Natural killer cell (primary cell): ENCODE measurements around the gene CCDC190. TPM values are rescaled to one million over a fixed set of nuclear protein-coding genes. Genes with fewer than 3 reads are reported as not detected.

Source experiments
- ATAC-seq, 3 donors: fragments of 150-1000 bp in 2 of 3; fragments of 200-7000 bp in 1 of 3; cut with Tn5 transposase; 1 replicate in 1 of 3; 2 replicates in 2 of 3; pipeline ENCODE4 v1.10.0; 2021; ENCODE audit warnings: mild to moderate bottlenecking in 2 of 3, moderate library complexity in 2 of 3
- DNase-seq, 2 donors: peaks; one replicate each; pipeline versions ENCODE4 v3.0.0 to v3.0.0-alpha.2; 2013 to 2021; ENCODE audit warnings: mixed read lengths in 1 of 2
- H3K27ac ChIP-seq: one replicate; pipeline ENCODE4 v1.5.1; 2013; ENCODE audit warnings: mild to moderate bottlenecking, low read length
- H3K27me3 ChIP-seq: one replicate; pipeline ENCODE4 v1.6.1; 2013; ENCODE audit warnings: low read length; ENCODE audit not compliant: control insufficient read depth, insufficient read depth
- H3K36me3 ChIP-seq: one replicate; pipeline ENCODE4 v1.6.1; 2013; ENCODE audit warnings: low read length; ENCODE audit not compliant: control insufficient read depth, insufficient read depth
- H3K4me1 ChIP-seq: one replicate; pipeline ENCODE4 v1.6.1; 2013; ENCODE audit warnings: low read length; ENCODE audit not compliant: control insufficient read depth, insufficient read depth
- H3K4me3 ChIP-seq: one replicate; pipeline ENCODE4 v1.5.1; 2013; ENCODE audit warnings: low read length
- H3K9me3 ChIP-seq: one replicate; pipeline ENCODE4 v1.6.1; 2013; ENCODE audit warnings: low read length; ENCODE audit not compliant: control insufficient read depth, insufficient read depth
- H3K27ac Mint-ChIP-seq, 2 donors: one replicate each; pipeline ENCODE4 v1.8.0; 2022; ENCODE audit warnings: mild to moderate bottlenecking in 2 of 2, mixed read lengths in 2 of 2, moderate library complexity in 1 of 2
- H3K27me3 Mint-ChIP-seq, 2 donors: one replicate each; pipeline ENCODE4 v1.8.0; 2022; ENCODE audit warnings: low read depth in 2 of 2, mixed read lengths in 2 of 2
- H3K36me3 Mint-ChIP-seq: one replicate; pipeline ENCODE4 v1.8.0; 2022; ENCODE audit warnings: mixed read lengths
- H3K4me1 Mint-ChIP-seq, 2 donors: one replicate each; pipeline ENCODE4 v1.8.0; 2022; ENCODE audit warnings: mixed read lengths in 2 of 2
- H3K4me3 Mint-ChIP-seq: one replicate; pipeline ENCODE4 v1.8.0; 2022; ENCODE audit warnings: mild to moderate bottlenecking, moderate library complexity, mixed read lengths
- H3K9me3 Mint-ChIP-seq, 2 donors: one replicate each; pipeline ENCODE4 v1.8.0; 2022; ENCODE audit warnings: mixed read lengths in 2 of 2
- WGBS: methylation state at CpG from one replicate; pipeline ENCODE4 v1.1.7; 2013; ENCODE audit warnings: missing lambda C conversion rate; ENCODE audit not compliant: insufficient coverage; 5-methylcytosine and 5-hydroxymethylcytosine counted together
- intact Hi-C: fragments of 100-400 bp; cut with micrococcal nuclease; formaldehyde crosslinking; loops from one replicate; pipeline ENCODE4 v1.14.2; 2022
- total RNA-seq, 4 donors: library from RNA; stranded (reverse); fragments of 120-200 nt in 1 of 4; gene quantifications; one replicate each; pipeline versions ENCODE4 v1.2.3 to v1.2.4, GENCODE V29; 2013 to 2022
- TF ChIP-seq, protein P1 (sequence below): fragments of 200-600 bp; IDR thresholded peaks from one replicate; pipeline ENCODE4 v1.8.0; 2022; ENCODE audit warnings: antibody characterized with exemption

Gene CCDC190
- total RNA-seq, 3 donors from 2014 or later (not counting 1 experiment from before 2014, with no cell fraction given), result not detected

DNA sequence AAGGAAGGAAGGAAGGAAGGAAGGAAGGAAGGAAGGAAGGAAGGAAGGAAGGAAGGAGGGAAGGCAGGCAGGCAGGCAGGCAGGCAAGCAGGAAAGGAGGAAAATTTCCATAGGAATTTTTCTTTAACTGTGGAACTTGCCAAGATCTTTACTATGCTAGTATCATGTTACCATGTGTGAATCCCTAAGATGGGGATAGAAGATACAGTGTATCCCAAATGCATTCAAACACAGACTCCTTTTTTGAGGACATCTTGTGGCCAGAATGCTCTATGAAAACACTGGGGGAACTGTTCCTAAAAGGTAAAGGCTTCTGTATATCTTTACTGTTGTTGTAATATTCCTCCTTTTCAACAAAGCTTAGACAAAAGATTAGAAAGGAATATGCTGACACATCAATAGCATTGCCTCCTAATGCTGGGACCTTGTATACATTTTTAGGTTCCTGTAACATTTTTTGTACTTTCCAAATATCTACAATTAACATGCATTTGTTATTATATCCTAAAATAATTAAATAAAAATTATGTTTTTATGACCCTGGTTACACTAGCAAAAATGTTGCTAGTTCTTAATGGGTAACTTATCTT lies 20.6 kb downstream of the CCDC190 start:
- no peak for ATAC-seq
- peaks cover 9% of the 10 kb centered on the region for H3K9me3 ChIP-seq
- no peak for DNase-seq
- TF ChIP-seq, protein P1, sequence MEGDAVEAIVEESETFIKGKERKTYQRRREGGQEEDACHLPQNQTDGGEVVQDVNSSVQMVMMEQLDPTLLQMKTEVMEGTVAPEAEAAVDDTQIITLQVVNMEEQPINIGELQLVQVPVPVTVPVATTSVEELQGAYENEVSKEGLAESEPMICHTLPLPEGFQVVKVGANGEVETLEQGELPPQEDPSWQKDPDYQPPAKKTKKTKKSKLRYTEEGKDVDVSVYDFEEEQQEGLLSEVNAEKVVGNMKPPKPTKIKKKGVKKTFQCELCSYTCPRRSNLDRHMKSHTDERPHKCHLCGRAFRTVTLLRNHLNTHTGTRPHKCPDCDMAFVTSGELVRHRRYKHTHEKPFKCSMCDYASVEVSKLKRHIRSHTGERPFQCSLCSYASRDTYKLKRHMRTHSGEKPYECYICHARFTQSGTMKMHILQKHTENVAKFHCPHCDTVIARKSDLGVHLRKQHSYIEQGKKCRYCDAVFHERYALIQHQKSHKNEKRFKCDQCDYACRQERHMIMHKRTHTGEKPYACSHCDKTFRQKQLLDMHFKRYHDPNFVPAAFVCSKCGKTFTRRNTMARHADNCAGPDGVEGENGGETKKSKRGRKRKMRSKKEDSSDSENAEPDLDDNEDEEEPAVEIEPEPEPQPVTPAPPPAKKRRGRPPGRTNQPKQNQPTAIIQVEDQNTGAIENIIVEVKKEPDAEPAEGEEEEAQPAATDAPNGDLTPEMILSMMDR, result no peak
- H3K27ac ChIP-seq, result no peak overlapping the region
- H3K27me3 Mint-ChIP-seq, result peaks cover 10 to 19% of the 10 kb centered on the region in 2 donors
- H3K4me3 Mint-ChIP-seq, result no peak overlapping the region
- peaks cover 2% of the 10 kb centered on the region for H3K27me3 ChIP-seq
- intact Hi-C loops, result no loop called here
- H3K4me1 Mint-ChIP-seq, result peaks cover 4% of the 10 kb centered on the region in 2 donors
- H3K27ac Mint-ChIP-seq, result no peak overlapping the region
- H3K9me3 Mint-ChIP-seq, result peaks cover 9% of the 10 kb centered on the region in 2 donors
- H3K36me3 Mint-ChIP-seq, result peaks cover 14% of the 10 kb centered on the region
- no peak overlapping the region for H3K4me3 ChIP-seq
- H3K36me3 ChIP-seq, result no peaks in the 10 kb centered on the region
- H3K4me1 ChIP-seq, result no peaks in the 10 kb centered on the region

DNA sequence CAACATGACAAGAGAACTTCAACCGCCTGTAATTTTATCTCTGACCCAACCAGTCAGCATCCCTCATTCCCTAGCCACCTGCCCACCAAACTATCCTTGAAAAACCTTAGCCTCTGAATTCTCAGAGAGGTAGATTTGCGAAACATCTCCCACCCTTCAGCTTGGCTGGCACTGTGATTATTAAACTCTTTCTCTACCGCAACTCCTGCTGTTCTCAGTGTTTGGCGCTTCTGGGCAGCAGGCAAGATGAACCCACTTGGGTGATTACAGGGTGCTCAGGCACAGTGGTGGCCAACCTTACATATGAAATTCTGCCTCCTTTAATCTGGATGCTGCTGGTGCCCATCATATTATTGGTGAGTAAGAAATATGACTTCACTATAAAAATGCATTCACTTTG lies 22.1 kb downstream of the CCDC190 start:
- peaks cover 9% of the 10 kb centered on the region for H3K9me3 ChIP-seq
- intact Hi-C loops, result no loop called here
- Mint-ChIP-seq H3K9me3 (peaks cover 9% of the 10 kb centered on the region in 2 donors), H3K4me3 (no peak overlapping the region), H3K27me3 (peaks cover 10 to 19% of the 10 kb centered on the region in 2 donors), H3K4me1 (peaks cover 12 to 13% of the 10 kb centered on the region in 2 donors), H3K36me3 (peaks cover 14% of the 10 kb centered on the region), H3K27ac (no peak overlapping the region)
- TF ChIP-seq, protein P1, result no peak
- H3K27ac ChIP-seq, result no peak overlapping the region
- ATAC-seq, result no peak
- no peak for DNase-seq
- H3K4me1 ChIP-seq, result no peaks in the 10 kb centered on the region
- no peak overlapping the region for H3K4me3 ChIP-seq
- 84% methylated on average over 4 of the region's 4 CpGs for WGBS
- H3K36me3 ChIP-seq, result no peaks in the 10 kb centered on the region
- peaks cover 2% of the 10 kb centered on the region for H3K27me3 ChIP-seq

DNA sequence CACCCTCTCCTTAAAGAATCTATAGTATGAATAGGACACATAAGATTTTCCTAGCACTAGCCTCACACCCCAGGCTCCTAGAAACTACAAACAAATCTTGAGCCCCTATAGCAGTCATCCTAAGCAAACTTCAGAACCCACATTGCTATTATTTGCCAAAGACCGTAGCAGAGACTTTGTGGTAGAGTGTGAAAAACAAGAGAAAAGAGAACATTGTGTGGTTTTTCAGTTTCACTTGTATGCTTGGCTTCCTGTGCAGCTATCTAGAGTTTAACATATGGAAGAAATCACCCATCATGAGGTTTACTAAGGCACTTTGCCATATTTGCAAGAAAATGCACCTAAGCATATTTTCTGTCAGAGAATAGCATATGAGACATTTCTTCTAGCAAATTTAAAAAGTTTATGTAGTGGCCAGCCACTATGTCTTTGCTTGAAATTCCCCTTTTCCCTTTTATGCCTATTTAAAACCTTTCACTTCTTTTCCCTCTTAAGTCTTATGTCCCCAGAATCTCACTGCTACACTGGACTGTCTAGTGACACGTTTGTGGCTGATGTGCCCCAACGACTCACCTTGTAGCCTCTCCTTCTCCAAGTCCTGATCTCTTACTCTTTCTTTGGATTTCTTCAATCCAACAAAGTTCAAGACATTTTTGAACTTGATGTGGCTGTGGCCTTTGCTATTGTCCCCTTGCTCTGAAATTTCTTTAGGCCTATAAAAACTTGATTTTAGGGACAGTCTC lies 25.6 kb downstream of the CCDC190 start:
- H3K36me3 ChIP-seq, result no peaks in the 10 kb centered on the region
- Mint-ChIP-seq H3K27ac (peak overlapping the region in 1 of 2 donors; percentile 40), H3K36me3 (peaks cover 14% of the 10 kb centered on the region), H3K27me3 (peaks cover 11 to 19% of the 10 kb centered on the region in 2 donors), H3K4me3 (no peak overlapping the region), H3K9me3 (peaks cover 9% of the 10 kb centered on the region in 2 donors), H3K4me1 (peaks cover 12 to 13% of the 10 kb centered on the region in 2 donors)
- H3K4me1 ChIP-seq, result no peaks in the 10 kb centered on the region
- DNase-seq (no peak), ATAC-seq (no peak)
- intact Hi-C loops, result no loop called here
- H3K27ac ChIP-seq, result no peak overlapping the region
- H3K4me3 ChIP-seq, result no peak overlapping the region
- H3K9me3 ChIP-seq, result peaks cover 9% of the 10 kb centered on the region
- H3K27me3 ChIP-seq, result peaks cover 2% of the 10 kb centered on the region
- TF ChIP-seq, protein P1, result no peak
- WGBS, result 63% methylated on average over 3 of the region's 3 CpGs
